ENCODE results near the gene SAMD10.

SAMD10 gene

DNA sequence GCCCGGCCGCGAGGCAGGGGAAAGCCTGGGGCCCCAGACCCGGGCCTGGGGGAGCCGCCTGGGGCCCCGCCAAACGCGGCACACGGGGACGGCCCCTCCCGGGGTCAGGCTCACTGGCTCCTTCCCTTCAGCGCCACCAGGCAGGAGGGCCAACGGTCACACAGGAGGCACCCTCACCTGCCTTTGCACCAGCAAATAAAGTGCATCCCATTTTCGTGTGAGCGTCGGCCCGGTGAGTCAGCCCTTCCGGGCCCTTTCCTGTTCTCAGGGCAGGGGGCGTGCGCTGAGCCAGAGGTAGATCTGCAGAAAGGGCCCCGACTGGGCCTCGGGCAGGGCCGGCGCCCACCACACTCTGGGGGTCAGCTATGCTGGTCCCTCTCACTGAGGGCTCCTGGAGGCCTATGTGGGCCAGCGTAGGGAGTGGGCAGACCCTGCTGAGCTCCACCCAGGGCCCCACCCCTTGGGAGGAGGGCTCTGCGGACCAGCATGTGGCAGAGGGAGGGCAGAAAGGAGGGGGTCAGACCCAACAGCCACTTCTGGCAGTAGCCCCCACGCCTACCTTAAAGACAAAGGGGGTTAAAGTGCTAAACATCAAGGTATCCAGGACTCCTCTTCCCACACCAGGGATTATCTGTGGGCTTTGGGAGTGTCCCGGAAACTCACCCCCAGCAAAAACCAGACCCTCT lies 22.3 kb downstream of the SAMD10 start (continued):
- peak; percentile 79 for TF ChIP-seq ZBTB8A (tag by site-specific recombination; IDR thresholded peaks at IDR 0.05)
- no peak for TF ChIP-seq ZNF2 (tag by site-specific recombination; IDR thresholded peaks at IDR 0.05)
- TF ChIP-seq PRDM10 (tag by site-specific recombination; IDR thresholded peaks at IDR 0.05) = peak; percentile 91
- TF ChIP-seq ZNF138 (tag by site-specific recombination; IDR thresholded peaks at IDR 0.05; ENCODE audit: borderline replicate concordance) = no peak
- no peak for TF ChIP-seq BCL6B (tag by site-specific recombination; IDR thresholded peaks at IDR 0.05)
- TF ChIP-seq ZNF561 (tag by site-specific recombination; IDR thresholded peaks at IDR 0.05; ENCODE audit: borderline replicate concordance) = peak; percentile 85; the same call in 1 of the 2 replicates
- peak; percentile 95 for TF ChIP-seq ZBTB20 (tag by site-specific recombination; IDR thresholded peaks at IDR 0.05)
- TF ChIP-seq ZBTB49 (tag by site-specific recombination; IDR thresholded peaks at IDR 0.05; ENCODE audit: low read depth) = no peak
- TF ChIP-seq REPIN1 (tag by site-specific recombination; IDR thresholded peaks at IDR 0.05; ENCODE audit: low read depth) = no peak
- no peak for TF ChIP-seq BCL11B (tag by site-specific recombination; IDR thresholded peaks at IDR 0.05; ENCODE audit: low read depth)
- peak; percentile 99 for TF ChIP-seq ZNF341 (tag by site-specific recombination; IDR thresholded peaks at IDR 0.05; ENCODE audit: low read depth)
- no peak for TF ChIP-seq ZNF292 (tag by site-specific recombination; IDR thresholded peaks at IDR 0.05; ENCODE audit: borderline replicate concordance, low read depth)
- TF ChIP-seq ZNF48 (tag by site-specific recombination; IDR thresholded peaks at IDR 0.05) = no peak
- TF ChIP-seq ZBTB10 (tag by site-specific recombination; IDR thresholded peaks at IDR 0.05) = peak; percentile 64; the same call in 1 of the 2 replicates
- TF ChIP-seq EGR2 (tag by site-specific recombination; IDR thresholded peaks at IDR 0.05; ENCODE audit: low read depth) = peak; percentile 56; the same call in 1 of the 2 replicates
- TF ChIP-seq ZNF580 (tag by site-specific recombination; IDR thresholded peaks at IDR 0.05) = no peak
- no peak for TF ChIP-seq MEIS1 (CRISPR knock-in tag; IDR thresholded peaks at IDR 0.05; ENCODE audit: borderline replicate concordance)
- no peak for TF ChIP-seq ZFP41 (tag by site-specific recombination; IDR thresholded peaks at IDR 0.05; ENCODE audit: borderline replicate concordance)
- no peak; the same call in 1 of the 2 replicates for TF ChIP-seq ZNF10 (tag by site-specific recombination; IDR thresholded peaks at IDR 0.05)
- no peak for TF ChIP-seq HOXD13 (CRISPR knock-in tag; IDR thresholded peaks at IDR 0.05; ENCODE audit: borderline replicate concordance)
- TF ChIP-seq, protein P1, sequence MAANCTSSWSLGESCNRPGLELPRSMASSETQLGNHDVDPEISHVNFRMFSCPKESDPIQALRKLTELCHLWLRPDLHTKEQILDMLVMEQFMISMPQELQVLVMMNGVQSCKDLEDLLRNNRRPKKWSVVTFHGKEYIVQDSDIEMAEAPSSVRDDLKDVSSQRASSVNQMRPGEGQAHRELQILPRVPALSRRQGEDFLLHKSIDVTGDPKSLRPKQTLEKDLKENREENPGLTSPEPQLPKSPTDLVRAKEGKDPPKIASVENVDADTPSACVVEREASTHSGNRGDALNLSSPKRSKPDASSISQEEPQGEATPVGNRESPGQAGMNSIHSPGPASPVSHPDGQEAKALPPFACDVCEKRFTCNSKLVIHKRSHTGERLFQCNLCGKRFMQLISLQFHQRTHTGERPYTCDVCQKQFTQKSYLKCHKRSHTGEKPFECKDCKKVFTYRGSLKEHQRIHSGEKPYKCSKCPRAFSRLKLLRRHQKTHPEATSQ (tag by site-specific recombination; IDR thresholded peaks at IDR 0.05) = no peak
- no peak for TF ChIP-seq ZNF404 (tag by site-specific recombination; IDR thresholded peaks at IDR 0.05)
- no peak for TF ChIP-seq INSM2 (tag by site-specific recombination; IDR thresholded peaks at IDR 0.05)
- peak; percentile 78 for TF ChIP-seq SP2 (tag by site-specific recombination; IDR thresholded peaks at IDR 0.05)
- no peak for TF ChIP-seq ZNF677 (tag by site-specific recombination; IDR thresholded peaks at IDR 0.05)
- no peak for TF ChIP-seq ZNF202 (tag by site-specific recombination; IDR thresholded peaks at IDR 0.05; ENCODE audit: borderline replicate concordance)
